HCT116 (cell line): Measurements from ENCODE around the gene SNX4.

Experiments used
- CTCF ChIP-seq, 3 experiments: fragments of 200-600 bp in 1 of 3; sonication (generic) in 1 of 3; IDR thresholded peaks in 2 of 3; conservative IDR thresholded peaks in 1 of 3; 2 replicates each; pipeline ENCODE4 v1.5.1; 2012 to 2017; ENCODE audit warnings: low read depth in 2 of 3, low read length in 2 of 3, antibody characterized with exemption in 1 of 3, borderline replicate concordance in 1 of 3, control low read depth in 1 of 3, mild to moderate bottlenecking in 1 of 3, mixed read lengths in 1 of 3, mixed run types in 1 of 3, moderate library complexity in 1 of 3; ENCODE audit not compliant: insufficient read depth in 1 of 3
- JUND ChIP-seq: IDR thresholded peaks from 2 replicates; pipeline ENCODE4 v1.6.1; 2012
- POLR2A ChIP-seq: IDR thresholded peaks from 2 replicates; pipeline ENCODE4 v1.7.0; 2011; ENCODE audit warnings: borderline replicate concordance; ENCODE audit not compliant: insufficient read depth, insufficient read length; ENCODE audit errors: extremely low read depth
- YY1 ChIP-seq: IDR thresholded peaks from 2 replicates; pipeline ENCODE4 v1.6.1; 2011; ENCODE audit warnings: low read length, low read depth, moderate library complexity, mild to moderate bottlenecking; ENCODE audit not compliant: insufficient replicate concordance; ENCODE audit errors: extremely low read depth

GRCh38 chr3:125507128-125507527 is 12.9 kb downstream of the SNX4 start:
- TF ChIP-seq CTCF (IDR thresholded peaks at IDR 0.05 in 2 of 3, conservative IDR thresholded peaks at IDR 0.05 in 1 of 3; ENCODE audit: borderline replicate concordance in 1 of 3, insufficient read depth in 1 of 3, low read depth in 2 of 3, low read length in 2 of 3) (no peak), JUND (no peak), POLR2A (no peak), YY1 (no peak)
